Activated T-cell treated with anti-CD3 and anti-CD28 coated beads for 24 hours (primary cell): ENCODE data around the gene LECT2.

Source experiments
- DNase-seq: peaks from one replicate; pipeline ENCODE4 v3.0.0-alpha.2; 2020; ENCODE audit warnings: low read depth

Gene LECT2

DNA sequence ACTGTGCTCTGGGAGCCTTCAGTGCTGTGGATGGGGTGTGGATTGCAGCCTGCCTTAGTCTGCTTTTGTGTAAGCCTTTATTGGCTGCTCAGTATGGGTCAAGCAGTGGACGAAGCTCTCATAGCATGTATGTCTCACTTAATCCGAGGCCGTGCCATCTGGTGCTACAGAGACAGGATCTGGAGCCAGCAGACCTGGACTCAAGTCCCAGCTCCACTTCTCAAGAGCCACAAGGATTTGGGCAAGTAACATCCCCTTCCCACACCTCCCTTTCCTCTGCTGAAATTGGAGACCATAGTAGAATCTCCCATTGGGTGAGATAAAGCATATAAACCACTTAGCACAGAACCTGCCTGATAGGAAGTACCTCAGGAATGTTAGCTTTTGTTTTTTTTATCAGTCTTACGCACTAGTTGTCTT, 23.4 kb upstream of the LECT2 start:
- no peak for DNase-seq

DNA sequence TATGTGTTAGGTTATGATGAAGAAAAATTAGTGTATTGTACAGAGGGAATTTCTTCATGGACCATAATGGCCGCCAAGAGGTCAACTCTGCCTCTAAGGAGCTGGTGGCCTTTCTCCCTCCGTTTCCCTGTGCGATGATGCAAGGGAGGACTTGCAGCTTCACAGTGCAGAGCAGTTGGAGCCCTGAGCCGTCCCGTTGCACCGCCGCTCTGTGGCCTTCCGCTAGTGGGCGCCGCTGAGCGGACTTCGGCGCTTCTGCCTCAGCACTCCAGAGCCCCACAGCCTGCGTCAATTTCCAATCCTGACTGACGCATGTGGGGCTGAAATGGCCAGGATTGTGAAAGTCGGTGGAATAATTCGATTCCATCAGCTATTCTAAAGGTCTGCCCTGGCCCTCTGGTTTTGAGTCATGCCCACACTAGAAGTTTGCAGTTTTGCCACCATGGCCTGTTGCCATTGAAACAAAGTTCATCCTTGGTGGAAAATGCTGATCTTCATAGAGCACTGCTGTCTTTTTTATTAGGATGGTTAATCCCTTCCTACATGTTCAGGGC, 22.7 kb upstream of the LECT2 start:
- DNase-seq = peak; percentile 2

GRCh38 chr5:135976216-135976615, 21.4 kb upstream of the LECT2 start:
- DNase-seq = no peak

- no peak for DNase-seq
These were observed 20.3 kb upstream of the LECT2 start for GRCh38 chr5:135975122-135975521.

- no peak for DNase-seq
These were observed 19.3 kb upstream of the LECT2 start for GRCh38 chr5:135974021-135974600.

- no peak for DNase-seq
These were observed 18.7 kb upstream of the LECT2 start for GRCh38 chr5:135973323-135974020.

- DNase-seq = no peak
These were observed 16.9 kb upstream of the LECT2 start for GRCh38 chr5:135971701-135972100.

DNA sequence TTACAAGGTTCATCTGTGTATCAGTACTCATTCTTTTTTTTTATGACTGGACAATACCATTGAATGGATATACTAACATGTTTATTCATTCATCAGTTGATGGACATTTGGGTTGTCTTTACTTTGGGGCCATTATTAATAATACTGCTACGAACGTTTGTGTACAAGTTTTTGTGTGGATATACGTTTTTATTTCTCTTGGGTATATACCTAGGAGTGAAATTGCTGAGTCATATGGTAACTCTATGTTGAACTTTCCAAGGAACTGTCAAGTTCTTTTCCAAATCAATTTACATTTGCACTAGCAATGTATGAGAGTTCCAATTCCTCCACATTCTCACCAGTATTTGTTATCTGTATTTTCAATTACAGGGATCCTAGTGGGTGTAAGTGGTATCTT, 12.0 kb upstream of the LECT2 start:
- DNase-seq = no peak

- DNase-seq = no peak
These were observed 11.4 kb upstream of the LECT2 start for GRCh38 chr5:135966165-135966564.

GRCh38 chr5:135965504-135965903, 10.7 kb upstream of the LECT2 start:
- DNase-seq = no peak

DNA sequence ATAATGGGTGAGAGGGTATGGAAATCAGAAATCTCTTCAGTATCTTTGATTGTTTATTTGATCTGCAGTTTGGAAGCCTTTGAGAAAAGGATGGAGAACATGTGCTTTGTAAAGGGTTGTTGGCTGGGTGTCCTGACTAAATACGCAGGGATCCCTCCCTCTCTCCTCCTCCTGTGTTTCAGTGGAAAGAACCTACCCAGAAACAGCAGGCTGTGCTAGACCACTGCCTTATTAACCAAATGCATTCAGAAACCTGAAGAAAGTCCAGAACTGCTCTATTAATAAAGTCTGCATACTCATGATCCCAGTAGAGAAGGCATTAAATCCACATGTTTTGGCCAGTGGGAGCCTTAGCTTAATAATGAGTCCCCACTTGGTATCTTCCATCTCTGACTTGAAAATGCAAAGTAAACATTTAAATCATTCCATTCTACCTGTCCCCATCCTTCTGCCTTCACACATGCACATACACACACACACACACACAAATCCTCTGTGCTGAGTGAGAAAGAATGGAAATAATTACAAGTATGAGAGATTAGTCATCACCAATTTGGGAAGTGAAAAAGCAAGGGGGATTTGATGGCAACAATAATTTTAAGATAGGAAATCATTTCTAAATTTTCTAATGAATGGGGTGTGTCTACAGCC, 10.0 kb upstream of the LECT2 start:
- DNase-seq = no peak

DNA sequence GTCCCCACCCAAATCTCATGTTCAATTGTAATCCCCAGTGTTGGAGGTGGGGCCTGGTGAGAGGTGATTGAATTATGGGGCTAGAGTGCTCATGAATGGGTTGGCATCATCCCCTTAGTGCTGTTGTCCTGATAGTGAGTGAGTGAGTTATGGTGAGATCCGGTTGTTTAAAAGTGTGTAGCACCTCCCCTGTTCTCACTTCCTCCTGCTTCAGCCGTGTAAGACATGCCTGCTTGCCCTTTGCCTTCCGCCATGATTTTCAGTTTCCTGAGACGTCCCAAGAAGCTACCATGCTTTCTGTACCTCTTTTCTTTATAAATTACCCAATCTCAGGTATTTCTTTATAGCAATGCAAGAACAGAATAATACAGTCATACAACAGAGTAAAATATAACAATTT, 742 bp upstream of the LECT2 start:
- no peak for DNase-seq

GRCh38 chr5:135953850-135954249, 933 bp downstream of the LECT2 start:
- no peak for DNase-seq

DNA sequence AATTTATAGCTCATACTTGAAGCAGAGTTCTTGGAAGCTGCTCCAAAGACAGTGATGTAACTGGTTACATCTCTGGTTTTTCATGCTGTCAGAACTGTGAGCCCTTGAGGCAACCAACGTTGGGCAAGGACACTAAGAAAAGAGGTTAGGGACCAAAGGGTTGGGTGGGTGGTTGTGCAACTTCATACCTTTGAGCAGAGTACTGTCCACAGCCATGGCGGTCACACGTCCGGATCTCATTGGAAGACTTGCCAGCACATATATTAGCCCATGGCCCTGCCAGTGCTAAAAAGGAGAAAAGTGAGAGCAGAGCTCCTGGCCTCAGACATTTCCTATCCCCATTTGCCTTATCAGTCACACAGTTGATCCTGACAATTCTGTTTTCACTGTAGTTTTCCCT, 2.1 kb downstream of the LECT2 start:
- no peak for DNase-seq

- no peak for DNase-seq
These were observed 3.0 kb downstream of the LECT2 start for GRCh38 chr5:135951807-135952206.

- DNase-seq = no peak
These were observed 3.5 kb downstream of the LECT2 start for GRCh38 chr5:135951257-135951656.

- no peak for DNase-seq
These were observed 4.2 kb downstream of the LECT2 start for GRCh38 chr5:135950611-135951010.

DNA sequence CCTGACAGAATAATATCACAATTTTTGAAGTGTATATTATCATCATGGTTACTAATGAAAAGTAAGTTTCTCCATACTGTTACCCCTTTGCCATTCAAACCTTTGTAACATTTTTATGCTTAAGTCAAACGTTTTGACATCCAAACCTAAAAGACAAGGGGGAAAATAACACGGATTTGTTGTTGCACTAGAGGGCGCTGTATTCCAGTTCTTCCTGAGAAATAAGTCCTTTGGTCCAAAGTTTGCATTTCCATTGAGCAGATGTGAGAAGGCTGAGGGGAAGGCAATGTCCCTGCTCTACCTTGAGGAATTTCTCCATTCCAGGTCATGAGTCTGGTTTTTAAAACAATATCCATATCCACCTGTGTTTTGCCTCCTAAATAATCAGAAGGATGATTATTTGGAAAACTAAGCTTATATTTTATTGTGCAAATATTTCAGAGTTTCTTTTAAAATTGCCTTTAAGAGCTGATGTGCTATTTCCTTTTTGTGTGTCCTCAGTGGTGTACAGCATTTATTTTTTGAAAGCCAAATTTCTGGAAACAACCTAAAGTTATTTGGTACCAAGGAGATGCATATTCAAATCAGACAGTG, 9.7 kb downstream of the LECT2 start:
- no peak for DNase-seq

DNA sequence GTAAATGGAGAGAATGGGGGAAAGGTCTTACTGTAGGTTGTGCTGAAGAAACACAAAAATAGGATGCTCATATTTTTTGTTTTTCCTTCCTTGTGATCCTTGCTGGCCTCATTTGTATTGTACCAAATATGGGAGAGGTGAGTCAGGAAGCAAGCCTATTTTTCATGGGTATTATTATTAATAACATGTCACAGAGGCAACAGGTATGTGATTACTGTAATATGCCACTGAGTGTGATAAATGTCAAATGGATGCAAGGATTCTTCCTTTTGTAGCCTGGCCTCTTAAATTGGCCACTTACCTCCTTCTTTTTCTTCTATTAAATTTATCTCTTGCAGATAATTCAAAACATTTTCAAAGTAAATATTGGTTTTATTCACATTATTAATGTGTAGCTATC, 10.2 kb downstream of the LECT2 start:
- DNase-seq = no peak

DNA sequence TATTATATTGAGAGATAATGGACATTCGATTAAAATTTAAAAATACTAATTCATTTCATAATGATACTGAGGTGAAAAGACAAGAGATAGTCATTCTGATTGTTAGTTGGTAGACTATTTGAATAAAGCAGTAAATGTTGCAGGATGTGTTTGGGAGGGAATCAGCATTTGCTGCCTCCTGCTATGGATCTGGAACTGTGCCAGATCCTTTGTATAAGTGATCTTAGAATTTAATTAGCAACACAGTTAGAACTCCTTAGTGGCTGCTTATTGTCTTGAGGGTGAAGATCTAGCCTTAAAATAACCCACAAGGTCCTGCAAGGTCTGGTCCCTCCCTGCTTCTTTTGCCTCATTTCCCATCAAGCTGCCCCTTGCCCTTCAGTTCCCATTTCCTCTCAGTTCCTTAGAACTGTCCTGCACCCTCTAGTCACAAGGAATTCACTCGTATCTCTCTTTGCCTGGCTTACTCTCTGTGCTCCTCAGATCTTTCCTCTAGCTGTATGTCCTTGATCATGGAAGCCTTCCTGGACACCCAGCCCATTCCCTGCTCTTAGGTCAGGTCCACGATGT, 12.5 kb downstream of the LECT2 start:
- no peak for DNase-seq

GRCh38 chr5:135941711-135942110, 13.1 kb downstream of the LECT2 start:
- no peak for DNase-seq

DNA sequence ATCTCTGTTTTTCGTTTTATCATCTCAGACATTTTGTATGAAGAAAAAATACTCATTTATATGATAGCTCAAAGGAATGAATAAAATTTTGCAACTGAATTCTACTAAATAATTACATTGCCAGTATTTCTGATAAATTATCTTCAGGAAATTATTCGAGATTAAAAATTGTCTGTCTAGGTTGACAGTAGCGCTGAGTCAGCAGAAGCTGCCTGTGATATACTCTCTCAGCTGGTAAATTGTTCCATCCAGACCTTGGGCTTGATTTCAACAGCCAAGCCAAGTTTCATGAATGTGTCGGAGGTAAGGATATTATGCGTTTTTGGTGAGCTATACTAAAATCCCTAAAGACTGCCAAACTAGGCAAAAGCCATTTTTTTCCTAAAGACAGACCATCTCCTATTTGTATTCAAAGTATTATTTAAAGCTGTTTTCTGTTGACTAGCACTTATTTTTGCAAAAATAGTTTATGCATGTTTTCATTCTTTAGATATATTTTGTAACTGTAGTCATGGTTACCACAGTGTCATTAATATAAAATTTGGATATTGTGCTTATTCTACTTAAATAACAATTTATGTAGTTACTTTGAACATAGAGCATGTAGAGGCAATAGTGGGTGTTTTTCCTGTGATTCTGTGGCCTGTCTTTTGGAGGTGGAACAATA, 17.4 kb downstream of the LECT2 start:
- DNase-seq = no peak
